CD4-positive, alpha-beta T cell treated with Interleukin-6 at 100 ng/mL for 8 hours (primary cell): ENCODE measurements around the gene ITIH4.

Experiments
- DNase-seq: peaks from one replicate; pipeline ENCODE4 v3.0.0-alpha.2; 2020; ENCODE audit warnings: mixed read lengths, low spot score

ITIH4 gene

DNA sequence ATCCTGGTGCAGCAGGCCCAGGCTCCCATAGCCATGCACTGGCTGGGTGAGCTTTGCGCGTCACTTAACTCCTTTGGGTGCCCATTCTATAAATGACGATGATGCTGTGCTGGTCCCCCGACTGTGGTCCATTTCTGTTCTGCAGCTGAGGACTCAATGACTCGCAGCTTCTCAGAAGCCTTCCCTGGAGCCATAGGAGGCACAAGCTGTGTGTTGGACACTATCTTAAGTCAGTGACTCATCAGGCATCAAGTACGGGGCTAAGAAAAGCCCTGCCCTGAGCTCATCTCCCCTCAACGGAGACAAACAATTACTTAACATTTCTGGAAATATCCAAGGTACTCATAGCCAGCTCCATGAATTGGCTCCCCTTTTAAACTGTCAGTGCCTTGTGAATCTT lies 18.1 kb upstream of the ITIH4 start:
- no peak for DNase-seq

DNA sequence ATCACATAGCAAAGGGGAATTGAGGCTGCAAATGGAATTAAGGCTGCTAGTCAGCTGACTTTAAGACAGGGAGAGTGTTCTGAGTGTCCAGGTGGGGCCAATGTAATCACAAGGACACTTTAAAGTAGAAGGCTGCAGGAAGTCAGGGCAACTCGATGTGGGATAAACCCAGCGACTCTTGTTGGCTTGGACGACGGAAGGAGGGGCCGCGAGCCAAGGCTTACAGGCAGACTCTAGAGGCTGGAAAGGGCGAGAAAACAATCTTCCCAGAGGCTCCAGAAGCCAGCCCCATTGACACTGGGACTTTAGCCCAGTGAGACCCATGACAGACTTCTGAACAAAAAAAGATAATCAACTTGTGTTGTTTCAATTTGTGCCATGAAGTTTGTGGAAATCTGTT lies 17.3 kb upstream of the ITIH4 start:
- no peak for DNase-seq

GRCh38 chr3:52847241-52847640 lies 16.8 kb upstream of the ITIH4 start:
- DNase-seq = no peak

GRCh38 chr3:52846432-52846965 lies 16.0 kb upstream of the ITIH4 start:
- DNase-seq = no peak

DNA sequence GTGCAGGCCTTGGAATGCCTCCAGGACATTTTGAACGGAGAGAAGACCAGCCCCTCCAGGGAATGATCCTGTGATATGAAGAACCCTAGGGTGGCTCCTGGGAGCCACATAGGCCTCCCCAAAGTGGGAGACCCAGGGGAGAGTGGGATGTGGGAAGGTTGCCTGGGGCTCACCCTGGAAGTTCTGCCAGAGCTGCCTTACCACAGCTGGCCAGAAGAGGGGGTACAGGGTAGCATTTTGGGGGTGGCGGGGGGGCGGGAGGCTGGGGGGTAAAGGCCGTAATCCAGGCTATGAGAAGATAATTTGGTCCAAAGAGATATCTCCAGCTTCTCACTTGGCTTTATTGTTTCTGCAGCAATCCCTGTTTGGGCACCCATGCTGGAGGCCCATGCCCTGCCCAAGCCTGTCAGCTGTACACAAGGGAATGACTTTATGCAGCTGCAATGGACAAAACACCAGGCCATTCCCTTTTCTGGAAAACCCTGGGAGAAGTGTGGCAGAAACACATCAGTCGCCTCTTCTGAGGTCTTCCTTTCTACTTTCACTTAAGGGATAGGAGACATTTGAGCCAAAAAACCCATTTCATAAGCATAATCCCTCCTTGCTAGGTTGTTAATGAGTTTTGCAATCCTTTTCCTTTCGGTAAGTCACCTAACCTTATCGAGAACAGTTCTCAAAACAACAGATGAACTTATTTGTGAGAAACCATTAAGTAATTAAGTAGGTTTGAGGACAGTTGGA lies 15.4 kb upstream of the ITIH4 start:
- DNase-seq = no peak

DNA sequence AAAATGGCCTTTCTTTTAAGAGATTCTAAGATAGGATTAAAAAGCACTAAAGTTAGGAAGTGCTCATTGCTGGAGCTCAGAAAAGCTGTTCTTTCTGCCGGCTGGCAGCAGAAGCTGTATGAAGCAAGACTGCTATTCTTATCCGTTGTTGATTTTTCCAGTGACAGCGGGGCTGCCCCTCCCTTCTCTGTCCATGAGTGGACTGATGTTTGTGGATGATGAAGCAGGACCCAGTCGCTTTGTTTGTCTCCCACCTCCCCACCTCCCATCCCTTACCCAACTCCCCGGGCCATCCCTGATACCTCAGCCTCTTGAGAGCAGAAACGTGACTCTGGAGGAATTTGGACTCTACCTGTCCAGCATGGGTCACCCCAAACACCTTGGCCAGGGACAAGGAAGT lies 14.7 kb upstream of the ITIH4 start:
- DNase-seq = no peak

DNA sequence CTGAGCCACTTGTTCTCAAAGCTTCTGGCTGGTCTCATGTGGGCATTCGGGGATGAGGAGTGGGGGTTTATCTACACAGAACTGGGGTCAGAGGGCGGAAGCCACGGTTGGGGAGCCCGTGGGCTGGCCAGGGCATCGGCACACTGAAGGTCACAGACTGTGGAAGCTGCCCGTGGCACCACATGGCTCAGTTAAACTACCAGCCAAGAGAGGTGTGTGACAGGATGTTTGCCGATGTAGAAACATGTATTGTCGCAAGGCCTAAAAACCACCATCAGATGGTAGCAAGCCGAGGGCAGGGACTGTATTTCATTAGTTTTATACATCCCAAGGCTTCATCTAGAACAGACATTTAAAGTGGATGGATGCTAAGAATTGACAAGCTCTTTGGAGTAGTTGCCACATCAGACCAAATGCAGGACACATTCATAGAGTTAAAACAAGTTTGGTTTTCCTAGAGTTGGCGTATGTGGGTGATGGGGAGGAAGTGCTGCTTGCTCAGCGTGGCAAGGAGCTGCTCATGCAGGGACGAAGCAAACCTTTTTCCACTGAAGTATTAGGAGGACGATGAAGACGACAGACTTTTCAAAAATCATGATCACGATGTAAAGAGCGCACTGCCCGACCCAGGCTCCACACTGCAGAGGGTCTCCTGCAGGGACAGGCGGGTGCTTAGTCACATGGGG lies 14.0 kb upstream of the ITIH4 start:
- DNase-seq = no peak

DNA sequence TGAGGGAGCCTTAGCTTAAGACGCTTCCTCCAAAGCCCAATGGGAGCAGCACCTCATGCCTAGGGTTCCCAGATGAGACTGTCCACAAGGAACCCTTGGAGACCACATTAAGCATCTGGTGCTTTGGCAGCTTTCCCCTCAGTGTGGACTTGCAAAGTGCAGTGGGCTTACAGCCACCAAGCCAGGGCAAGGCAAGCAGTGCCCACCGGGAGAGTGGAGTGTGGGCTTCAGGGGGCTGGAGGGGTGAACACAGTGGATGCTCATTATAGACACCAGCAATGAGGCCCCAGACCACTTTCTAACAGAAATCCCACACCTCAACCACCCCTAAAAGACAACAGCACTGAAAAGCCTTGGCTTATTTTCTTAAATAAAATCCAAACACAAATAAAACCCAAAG lies 13.4 kb upstream of the ITIH4 start:
- DNase-seq = no peak

- no peak for DNase-seq
These were observed 12.8 kb upstream of the ITIH4 start for GRCh38 chr3:52843108-52843865.

DNA sequence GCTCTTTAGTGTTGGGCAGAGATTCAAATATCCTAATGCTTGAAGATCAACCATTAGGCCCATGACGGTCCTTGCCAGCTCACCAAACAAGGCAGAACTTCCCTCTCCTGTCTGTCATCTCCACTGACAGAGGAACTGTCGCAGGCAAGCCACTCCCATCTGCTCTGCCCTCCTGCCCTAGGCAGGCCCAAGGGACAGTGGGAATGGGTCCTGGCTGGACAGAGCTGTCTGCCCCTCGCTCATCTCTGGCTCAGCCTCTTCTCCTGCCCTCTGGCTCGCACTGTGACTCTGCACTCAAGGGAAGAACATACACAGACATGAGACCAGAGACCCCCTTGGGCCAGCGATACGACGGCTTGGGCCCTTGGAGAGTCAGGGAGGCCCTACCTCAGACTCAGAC lies 12.0 kb upstream of the ITIH4 start:
- DNase-seq = no peak

GRCh38 chr3:52841981-52842340 lies 11.5 kb upstream of the ITIH4 start:
- DNase-seq = no peak

DNA sequence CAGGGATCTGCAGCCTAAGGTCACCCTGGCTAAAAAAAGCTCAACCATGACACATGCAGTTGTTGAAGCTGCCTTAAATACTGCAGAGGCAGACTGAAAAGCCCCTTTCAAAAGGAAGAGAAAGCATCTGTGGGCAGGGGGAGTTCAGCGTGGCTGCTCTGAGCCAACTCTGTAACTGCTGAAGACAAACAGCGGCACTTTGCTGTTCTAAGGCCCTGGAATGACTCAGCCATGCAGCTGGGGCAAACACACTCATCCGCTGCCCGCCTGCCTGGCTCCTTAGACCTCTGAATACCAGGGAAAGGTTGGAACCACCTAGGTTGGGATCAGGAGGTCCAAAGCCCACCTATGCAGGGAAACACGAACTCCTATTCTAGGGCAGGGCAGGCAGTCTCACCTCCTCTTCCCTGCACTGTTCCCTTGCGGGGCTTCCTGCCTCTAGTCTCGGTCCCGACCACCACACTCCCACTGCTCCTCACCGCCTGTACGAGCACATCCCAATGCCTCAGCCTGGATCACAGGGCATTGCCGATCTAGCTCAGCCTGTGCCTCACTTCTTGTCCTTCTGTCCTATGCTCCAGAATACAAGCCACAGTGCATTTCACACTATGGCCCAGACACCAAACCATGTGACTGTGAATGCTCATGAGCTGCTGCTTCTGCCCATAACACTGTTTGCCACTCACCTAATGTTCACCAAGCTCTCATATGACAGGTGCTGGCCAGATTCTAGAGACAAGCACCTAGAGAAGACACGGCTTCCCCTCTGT lies 10.9 kb upstream of the ITIH4 start:
- no peak for DNase-seq

- no peak for DNase-seq
These were observed 9.5 kb upstream of the ITIH4 start for GRCh38 chr3:52839892-52840545.

DNA sequence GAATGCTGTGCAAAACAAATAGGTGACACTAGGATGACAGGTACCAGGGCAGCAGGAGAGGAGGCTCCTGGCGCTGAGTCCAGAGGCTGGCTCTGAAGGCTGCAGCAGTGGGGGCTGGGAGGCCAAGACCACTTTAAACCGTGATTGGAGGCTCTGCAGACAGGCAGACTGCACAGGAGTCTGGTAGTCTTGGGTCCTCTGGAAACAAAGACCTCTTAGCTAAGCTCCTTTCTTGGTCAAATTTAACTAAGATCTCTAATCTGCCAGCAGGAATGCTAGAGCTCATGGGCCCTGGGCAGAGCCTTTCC lies 8.8 kb upstream of the ITIH4 start:
- no peak for DNase-seq

DNA sequence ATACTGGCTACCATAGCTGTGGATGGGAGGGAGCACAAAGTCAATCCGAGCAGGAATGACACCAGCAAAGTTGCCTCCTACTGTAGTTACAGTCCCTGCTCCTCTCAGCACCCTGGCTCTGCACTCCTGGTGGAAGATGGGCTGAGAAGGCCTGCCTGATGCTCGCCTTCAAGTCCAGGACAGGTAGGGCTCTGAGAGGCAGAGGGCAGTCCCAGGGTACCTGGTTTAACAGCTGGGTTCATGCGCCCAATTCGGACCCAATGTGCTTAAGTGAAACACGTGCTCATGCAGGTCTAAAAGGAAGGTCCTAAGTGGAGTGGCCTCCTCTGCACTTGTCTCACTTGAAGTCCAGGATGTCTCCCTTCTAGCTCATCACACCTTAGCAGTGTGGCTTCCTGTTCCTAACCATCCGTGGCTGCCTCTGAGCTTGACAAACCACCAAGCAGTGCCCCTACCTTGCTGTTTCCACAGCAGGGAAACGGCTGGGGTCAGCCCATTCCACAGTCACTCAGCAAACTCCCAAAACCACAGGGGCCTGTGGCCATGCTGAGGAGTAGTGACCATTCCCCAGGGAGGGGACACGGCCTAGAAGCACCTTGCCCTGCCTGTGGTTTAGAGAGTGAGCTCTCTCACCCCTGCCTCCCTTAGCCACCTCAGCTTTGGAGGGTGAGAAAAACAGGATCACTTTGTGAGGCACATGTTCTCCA lies 8.2 kb upstream of the ITIH4 start:
- peak; percentile 27 for DNase-seq

DNA sequence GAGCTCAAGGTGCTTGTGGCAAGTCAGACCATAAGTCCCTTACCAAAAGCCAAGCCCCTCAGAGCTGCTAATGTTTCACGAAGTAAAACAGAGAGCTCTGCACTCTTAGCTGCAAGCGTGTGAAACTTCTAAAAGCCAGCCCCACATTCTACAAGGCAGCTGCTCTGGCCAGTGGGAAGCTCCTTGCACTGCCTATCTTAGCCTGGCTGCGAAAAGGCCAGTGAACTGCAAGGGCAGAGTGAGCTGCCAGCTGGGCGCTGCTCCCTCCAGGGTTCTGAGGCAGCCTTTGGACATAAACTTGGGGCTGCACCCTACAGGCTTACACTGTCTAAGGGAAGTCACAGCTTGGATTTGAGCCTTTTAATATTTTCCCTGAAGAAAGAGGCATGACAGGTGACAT lies 6.5 kb upstream of the ITIH4 start:
- DNase-seq = no peak

DNA sequence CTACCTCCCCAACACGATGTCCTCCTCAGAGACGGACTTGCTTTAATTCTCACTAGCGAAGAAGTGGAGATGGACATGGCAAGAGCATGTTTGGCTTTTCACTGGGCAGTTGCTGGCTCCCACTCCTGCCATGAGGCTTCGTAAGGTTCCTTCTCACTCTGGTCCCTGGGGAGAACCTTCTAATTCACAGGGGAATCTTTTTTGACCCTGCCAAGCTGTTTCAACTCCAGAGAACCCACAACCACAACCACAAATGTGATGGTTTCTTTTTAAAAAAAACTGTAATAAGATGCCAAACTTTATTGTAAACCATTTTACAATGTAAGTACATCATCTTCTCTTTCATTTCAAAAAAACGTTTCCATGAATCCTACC lies 6.0 kb upstream of the ITIH4 start:
- DNase-seq = no peak

- no peak for DNase-seq
These were observed 5.4 kb upstream of the ITIH4 start for GRCh38 chr3:52835766-52836470.

- DNase-seq = no peak
These were observed 4.5 kb upstream of the ITIH4 start, which contains the start of gene MUSTN1 for GRCh38 chr3:52834871-52835501. MUSTN1 (minus strand) TSS chr3:52835019; CDS start chr3:52834948, 71 bp downstream.

GRCh38 chr3:52833202-52833601 lies 2.7 kb upstream of the ITIH4 start:
- no peak for DNase-seq
